GM21423 (cell line): Measurements from ENCODE around the gene SLAMF9.
A peak's percentile ranks its signal among the peaks of the same experiment; 100 is the strongest.
"Not testable (repeated sequence)": the region's sequence is repeated elsewhere in the genome, so short reads cannot be mapped to it uniquely, and the experiment has no call there.

Experiments used
- ATAC-seq: cut with Tn5 transposase; IDR thresholded peaks from one replicate; pipeline ENCODE4 v1.9.1; 2021; ENCODE audit warnings: mild to moderate bottlenecking, moderate library complexity; ENCODE audit not compliant: unreplicated experiment

SLAMF9 gene

DNA sequence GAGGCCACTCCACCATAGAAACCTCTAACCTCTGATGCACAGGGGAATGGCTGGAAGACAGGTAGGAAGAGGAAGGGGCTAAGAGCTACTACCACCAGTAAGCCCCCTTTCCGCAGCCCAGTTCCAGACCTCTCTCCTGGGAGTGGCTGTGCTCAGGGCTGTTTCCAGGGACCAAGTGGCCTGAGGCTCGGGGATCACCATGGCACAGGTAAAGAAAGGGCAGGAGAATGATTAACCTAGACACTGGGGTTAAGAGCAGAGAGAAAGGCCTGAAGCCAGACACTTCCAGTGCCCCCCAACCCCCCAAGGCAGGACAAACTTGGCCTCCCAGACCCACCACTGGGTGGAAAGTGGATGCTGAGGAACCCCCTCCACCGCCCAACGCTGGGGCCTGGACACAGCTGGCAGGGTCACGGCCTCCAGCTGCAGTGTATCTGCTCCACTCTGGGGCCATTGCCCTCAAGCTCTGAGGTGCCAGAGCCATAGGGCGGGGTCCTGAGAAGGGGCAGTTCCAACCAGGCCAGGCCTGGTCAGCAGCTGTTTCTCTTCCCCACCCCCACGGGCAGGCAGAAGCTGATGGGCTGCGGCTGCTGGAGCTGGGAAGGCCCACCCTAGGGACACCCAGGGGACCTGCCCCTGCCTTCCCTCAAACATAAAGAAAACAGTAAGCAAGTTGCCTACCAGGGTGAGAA lies 31.4 kb downstream of the SLAMF9 start:
- no peak for ATAC-seq

DNA sequence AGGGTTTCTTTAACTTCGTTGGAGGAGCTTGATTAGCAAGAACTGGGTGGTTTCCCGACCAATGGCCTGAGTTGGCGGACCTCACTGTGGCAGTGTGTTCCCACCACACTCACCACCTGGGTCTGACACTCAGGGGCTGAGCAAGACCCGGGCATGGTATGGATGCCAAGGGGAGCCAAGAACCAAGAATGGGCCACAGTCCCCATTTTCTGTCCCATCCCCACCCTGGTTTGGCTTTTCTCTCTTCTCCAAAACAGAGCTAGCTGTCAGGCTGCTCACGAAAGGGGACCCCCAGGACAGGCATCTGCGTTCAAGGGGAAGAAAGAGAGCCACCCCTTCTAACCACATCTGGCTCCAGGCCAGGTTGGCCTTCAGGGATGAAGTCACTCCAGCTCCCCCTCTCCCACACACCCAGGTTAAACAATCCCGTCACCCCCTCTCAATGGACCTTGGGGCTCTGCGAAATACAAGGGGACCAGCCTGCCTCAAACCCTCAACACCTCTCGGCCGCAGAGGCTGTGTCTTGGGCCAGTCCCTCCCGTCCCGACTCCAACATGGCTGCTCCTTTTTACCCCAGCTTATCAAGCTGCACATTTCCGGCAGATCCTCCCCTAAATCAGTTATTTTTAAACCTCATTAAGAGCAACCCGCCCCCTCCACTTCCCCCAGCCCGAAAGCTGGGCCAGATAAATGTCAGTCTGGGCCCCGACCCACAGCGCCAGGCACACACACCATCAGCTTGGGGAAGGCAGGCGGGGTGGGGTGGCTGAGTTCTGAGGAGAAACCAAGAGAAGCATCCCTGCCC lies 32.1 kb downstream of the SLAMF9 start:
- no peak for ATAC-seq

DNA sequence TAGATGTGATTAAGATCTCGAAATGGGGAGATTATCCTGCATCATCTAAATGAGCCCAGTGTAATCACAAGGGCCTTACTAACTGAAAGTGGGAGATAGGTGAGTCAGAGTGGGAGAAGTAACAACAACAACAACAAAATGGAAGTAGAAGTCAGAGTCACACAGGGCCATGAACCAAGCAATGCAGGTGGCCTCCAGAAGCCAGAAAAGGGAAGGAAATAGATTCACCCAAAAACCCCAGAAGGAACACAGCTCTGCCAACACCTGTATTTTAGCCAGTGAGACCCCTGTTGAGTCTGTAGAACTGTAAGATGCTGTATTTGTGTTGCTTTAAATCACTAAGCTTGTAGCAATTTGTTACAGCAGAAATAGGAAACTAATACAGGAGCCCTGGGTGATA lies 32.8 kb downstream of the SLAMF9 start:
- ATAC-seq, result peak; percentile 14

DNA sequence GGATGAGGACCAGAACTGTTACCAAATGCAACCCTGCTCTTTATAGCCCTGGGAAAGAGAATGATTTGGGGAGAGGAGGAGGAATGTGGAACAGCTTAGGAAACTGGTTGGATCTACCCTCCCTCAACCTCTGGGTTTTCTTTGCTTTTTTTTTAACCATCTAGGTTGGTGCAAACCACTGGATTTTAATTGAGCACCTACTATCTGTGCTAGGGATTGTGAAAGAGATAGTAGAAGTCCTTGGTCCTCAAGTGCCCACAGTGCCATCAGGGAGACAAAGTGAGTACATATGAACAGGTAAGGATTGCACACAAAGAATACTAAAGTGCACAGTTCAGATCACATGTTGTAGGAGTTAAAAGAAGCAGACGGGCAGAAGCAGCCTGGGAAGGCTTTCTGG lies 33.4 kb downstream of the SLAMF9 start:
- no peak for ATAC-seq

DNA sequence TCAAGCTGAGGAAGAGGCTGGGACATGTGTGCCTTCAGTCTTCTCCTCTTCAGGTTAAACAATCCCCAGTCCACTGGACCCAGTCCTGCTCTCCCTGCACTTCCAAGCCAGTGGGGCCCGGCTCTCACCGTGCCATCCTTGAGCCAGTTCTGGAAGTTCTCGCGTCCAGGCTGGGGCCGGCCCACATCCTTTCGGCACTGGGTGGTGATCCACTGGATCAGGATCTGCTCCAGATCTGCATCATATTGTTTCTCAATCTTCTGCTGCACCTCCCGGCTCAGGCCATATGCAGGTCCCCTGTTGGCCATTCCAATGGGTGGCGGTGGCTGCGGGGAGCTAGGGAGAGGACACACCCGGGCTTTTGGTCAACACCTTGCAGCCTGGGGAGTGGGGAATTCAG lies 33.8 kb downstream of the SLAMF9 start:
- no peak for ATAC-seq

DNA sequence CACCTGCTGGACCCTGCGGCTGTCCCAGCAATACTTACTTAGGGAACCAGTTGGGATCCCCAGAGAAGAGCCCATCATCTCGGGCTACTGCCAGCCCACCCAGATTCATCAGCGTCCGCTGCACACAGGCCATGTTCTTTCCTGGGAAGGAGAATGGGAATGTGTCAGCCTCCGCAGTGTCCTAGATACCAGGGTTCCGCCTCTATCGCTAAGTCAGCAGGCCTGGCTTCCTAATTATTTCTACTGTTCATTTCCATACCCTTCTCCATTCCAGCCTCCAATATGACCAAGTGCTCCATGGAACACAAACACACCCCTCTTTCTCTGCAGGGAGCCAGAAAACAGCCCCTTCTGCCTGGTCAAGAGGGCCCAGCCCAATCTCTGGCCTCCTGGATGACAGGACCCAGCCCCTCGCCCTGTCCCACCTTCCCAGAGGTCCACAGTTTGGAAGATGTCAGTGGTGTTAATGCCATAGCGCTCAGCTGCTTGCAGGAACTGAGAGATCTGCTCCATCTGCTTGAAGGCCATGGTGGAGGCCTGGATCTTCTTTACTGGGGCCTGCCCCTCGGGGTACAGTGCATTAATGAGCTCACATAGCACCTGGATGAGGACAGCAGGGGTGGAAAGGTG lies 34.7 kb downstream of the SLAMF9 start:
- no peak for ATAC-seq

DNA sequence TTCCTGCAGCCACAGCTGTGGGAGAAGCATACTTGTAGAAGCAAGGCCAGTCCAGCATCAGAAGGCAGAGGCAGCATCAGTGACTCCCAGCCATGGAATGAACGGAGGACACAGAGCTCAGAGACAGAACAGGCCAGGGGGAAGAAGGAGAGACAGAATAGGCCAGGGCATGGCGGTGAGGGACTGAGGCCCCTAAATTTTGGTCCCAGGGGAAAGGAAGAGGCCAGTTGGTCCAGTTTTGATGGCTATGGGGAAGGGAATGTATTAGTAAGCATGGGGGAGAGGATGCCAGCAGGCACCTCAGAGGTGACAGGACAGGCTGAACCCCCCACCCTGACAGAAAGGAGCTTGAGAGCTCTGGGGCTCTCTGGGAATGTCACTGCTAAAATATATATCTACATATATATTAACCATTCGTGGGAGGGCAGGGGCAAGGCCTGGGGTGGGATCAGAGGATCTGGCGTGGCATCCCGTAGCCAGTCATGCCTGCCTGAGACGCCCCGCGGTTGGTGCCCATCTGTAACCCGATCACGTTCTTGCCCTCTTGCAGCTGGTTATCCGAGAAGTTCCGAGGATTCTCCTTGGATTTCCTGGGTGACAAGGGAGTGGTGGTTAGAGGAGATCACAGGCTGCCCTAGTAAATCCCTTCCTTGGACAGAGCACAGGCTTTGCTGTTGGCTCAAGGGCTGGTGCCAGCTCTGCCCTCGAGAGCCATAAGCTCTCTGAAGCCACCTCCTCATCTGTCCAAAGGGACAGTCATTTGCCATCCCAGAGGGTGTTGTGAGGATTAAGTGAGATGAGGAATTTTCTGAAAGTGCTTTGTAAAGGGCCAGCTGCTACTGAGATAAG lies 35.5 kb downstream of the SLAMF9 start:
- ATAC-seq, result no peak

DNA sequence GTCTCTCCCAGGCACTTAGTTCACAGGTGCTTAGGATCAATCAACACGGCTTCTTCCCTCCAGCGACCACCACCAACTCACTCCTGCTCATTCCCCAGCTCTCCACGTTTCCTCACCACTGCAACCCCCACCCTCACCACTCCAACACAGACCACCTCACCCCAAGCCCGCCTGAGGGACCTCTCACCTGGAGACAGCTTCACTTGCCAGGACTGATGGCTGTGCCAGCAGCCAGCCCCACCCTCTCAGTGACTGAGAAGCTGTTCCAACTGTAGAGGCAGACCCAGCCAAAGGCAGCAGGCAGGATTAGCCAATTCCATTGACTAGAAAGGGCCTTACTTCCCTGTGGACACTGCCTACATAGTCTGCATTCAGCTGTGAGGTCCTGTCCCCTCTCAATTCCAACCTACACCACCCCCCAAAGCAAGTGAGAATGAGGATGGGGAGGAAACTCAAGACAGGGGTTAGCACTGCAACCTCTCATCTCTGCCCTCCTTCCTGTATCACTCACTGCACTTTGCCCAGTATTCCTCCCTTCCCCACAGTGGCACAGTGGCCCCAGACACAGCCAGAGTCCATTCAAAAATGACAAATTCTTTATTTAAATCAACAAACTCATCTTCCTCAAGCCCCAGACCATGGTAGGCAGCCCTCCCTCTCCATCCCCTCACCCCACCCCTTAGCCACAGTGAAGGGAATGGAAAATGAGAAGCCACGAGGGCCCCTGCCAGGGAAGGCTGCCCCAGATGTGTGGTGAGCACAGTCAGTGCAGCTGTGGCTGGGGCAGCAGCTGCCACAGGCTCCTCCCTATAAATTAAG lies 36.3 kb downstream of the SLAMF9 start:
- no peak for ATAC-seq

DNA sequence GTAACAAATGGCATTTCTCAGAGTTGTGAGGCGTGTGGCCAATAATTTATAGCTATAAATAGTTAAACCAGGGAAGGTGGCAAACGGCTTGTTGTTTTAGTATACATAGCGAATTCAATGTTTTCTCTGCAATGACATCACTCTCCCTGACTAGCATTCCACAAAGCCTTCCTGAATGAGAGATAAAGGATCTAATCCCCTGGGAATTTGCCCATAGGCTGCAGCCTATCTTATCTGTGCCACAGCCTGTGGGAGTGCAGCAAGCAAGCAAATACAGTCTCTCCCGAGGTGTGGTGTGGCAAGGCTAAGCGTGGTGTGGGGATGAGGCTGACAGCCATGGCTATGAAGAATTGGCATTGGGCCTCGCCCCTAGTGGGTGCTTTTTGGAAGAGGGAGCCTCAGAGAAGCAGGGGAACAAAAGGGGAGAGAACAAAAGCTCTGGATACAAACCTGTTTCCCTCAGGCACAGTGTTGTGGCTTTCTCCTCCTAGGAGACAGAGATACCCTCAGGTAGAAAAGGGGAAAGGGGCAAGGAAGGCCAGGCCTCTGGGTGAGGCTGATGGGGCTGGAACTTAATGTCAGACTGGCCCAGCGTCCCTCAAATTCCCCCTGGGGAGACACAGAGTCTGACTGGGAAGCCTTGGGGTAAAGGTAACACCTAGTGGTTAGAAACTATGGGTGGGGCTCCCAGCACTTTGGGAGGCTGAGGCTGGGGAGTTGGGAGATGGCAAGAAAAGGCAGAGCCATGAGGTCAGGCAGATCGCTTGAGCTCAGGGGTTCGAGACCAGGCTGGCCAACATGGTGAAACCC lies 37.6 kb downstream of the SLAMF9 start:
- ATAC-seq, result no peak

DNA sequence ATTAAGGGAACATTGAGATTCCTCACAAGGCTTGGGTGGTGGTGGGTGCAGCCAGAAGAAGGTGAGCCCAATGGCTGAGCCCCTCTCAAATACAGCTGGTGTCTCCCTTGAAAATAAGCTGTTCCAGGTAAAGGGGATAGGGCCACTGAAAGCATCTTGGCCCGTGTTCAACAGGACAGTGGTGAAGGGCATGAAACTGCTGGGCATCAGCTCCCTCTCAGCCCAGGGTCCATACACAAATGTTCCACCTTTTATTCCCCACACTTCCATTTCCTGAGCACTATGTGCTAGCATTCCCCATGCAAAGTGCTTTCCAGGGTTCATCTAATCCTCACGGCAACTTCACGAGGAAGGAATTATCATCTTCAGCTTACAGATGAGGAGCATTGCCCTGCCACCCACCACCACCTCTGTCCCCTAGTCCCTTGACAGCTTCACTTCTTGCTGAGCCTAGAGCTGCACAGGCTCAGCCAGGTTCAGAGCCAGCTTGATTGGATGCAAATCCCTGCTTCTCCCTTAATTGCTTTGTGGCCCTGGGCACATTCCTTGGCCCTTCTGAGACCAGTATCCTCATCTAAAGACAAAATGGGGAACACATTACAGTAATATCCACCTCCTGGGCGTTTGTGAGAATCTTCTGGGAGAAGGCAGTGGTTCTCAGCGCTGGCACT lies 38.3 kb downstream of the SLAMF9 start:
- ATAC-seq, result no peak

DNA sequence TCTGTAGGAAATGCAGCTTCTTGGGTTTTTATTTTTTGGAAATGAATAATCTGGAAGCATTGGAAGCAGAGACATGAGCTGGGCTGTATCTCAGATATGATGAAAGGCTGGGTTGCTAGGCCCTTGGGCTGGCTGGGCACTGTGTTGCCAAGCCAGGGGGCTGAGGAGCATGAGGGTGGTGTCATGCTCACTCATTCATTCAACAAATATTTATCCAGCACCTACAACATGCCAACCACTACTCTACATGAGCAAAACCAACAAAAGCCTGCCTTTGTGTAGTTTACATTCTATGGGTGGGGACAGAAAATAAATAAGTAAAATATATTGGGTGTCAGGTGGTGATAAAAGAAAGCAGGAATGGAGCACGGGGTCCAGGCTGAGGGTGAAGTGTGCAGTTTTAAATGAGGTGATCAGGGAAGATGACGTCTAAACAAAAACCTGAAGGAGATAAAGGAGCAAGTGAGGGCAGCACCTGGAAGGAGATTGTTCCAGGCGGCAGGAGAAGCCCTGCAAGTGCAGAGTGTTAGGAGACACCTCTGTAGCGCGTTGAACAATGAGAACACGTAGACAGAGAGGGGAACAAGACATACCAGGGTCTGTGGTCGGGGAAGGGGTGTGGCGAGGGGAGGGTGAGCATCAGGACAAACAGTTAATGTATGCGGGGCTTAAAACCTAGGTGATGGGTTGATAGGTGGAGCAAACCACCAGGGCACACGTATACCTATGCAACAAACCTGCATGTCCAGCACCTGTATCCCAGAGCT lies 39.6 kb downstream of the SLAMF9 start:
- ATAC-seq, result no peak

DNA sequence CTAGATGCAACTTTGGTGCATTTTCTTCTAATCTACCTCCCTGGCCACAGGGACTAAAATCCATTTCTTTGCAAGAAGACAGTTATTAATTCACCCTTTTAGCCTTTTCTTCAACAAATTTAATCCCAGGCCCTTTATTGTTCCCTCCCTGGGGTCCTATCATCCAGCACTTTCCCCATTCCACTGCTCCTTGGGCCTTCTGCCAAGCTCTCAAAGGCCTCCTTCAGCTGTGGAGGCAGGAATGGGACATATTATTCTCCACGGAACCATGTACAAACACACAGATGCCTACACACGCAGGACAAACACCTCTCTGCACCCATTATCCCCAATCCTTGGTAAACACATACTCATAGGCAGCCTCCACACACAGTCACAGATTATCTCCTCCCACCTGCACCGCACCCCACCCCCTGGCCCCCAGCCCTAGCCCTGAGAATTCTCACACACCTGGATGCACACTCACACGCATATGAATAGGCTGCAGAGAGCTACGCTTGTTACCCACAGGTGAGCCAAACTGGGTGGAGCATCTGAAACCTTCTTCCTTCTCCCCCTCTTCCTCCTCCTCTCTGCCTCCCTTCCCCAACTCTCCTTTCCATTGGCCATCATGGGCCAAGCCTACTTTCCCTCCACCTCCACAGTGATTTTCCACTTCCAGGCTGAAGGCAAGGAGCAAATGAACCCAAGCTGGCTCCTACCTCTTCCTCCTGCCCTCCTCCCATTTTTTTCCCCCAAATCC lies 40.4 kb downstream of the SLAMF9 start:
- no peak for ATAC-seq

DNA sequence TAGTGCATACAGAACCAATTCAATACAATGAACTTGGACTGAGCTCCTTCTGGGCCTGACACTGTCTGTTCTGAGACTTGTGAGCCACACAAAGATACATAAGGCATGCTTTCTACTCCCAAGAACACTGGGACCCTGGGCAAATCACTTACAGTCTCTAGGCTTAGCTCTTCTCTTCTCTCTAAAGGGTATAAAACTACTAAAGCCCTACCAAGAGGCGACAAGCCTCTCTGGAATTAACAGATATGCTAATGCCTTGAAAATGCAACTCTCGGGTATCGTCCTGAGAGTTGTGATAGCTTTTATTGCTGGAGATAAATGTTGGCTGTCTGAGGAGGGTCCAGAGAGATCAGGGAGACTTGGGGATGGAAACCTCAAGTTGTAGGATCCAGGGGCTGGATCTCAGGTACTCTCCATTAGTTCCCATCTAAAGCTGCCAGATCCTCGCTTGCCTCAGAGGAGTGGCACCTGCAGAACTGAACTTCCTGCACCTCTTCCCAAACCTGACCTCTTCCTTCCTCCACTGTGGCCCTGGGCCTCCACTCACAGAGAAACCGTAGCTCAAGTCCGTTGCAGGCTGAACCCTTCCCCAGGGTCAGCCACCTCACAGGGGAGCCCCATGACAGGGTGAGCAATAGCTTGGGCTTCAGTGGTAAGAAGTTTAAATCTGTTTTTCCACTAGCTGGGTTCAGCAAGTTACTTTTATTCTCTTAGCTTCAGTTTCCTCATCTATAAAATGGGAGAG lies 42.5 kb downstream of the SLAMF9 start:
- ATAC-seq, result no peak

DNA sequence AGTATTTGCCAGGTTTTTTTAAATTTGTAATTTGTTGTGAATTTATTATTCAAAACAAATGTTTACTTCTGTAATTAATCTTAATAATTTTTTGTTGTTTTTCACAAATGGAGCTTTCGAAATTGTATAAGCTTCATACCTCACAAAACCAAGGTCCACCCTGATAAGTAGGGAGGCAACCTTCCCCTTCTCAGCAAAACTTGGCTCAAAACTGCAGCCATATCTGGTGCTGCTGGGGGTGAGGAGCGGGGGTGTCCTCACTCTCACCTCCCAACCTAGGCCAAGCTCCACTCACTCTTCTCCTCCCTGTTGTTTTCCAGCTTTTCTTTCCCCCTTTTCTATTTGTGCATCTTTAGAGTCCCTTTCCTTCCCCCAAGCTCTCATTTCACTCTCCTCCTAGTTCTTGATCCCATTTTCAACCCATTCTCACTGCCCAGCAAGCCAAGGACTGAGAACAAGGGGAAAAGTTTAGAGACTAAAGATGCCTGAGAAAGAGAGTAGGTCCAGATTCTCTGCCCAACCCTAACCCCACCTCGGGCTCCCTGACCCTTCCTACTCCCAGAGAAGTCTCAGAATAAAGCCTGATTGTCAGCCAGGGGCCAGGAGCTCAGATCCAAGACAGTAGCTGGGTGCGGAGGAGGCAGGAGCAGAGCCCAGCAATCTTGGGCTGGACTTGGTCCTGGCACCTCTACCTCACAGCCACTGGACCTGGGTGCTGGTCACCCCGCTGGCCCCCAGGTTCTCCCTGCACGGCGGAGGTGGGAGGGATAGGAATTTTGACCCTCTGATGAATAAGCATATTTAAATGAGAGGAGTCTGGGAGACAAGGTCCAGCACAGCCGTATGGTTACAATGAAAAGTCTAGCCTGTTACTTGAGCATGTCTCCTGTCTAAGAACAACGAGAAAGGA lies 45.8 kb downstream of the SLAMF9 start:
- ATAC-seq, result no peak

DNA sequence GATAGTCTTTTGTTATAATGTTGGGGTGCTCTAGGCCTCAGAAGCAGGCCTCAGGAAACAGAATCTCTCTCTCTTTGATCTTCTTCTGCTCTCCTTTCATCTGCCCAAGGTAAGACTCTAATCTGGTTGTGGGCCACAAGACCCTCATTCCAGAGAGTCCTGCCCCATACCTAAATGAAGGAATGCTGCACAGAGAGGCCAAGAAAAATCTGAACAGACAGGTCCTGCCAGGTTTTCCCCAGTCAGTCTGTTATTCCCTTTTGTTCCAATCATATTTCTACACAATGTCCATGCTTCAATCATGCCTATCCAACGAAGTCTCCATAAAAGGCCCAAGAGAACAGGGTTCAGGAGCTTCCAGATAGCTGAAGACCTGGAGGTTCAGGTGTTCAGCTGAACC lies 47.1 kb downstream of the SLAMF9 start:
- ATAC-seq, result no peak

DNA sequence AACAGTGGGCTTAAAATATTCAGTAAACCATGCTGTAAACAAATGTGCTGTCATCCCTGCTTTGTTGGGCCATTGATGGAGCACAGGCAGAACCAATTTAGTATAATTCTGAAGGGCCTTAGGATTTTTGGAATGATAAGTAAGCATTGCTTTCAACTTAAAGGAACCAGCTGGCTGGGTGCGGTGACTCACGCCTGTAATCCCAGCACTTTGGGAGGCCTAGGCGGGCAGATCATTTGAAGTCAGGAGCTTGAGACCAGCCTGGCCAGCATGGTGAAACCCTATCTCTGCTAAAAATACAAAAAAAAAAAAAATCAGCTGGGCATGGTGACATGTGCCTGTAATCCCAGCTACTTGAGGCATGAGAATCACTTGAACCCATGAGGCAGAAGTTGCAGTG lies 50.0 kb downstream of the SLAMF9 start:
- ATAC-seq, result not testable (repeated sequence)
